HL-60 (cell line): ENCODE results near the gene CMIP.

ENCODE experiments used
- DNase-seq, 2 experiments: peaks; one replicate each; pipeline ENCODE4 v3.0.0-alpha.2; 2010 to 2020; ENCODE audit warnings: low read depth in 1 of 2, low spot score in 1 of 2
- H3K27ac ChIP-seq: fragments of 250-450 bp; sonication (Bioruptor Pico); replicated peaks from 2 replicates; pipeline ENCODE4 v1.5.1; 2020; ENCODE audit warnings: mild to moderate bottlenecking, moderate library complexity
- H3K27me3 ChIP-seq: fragments of 250-450 bp; sonication (Bioruptor Pico); 2 replicates; pipeline ENCODE4 v1.5.1; 2021; ENCODE audit warnings: mild to moderate bottlenecking, moderate library complexity; ENCODE audit not compliant: insufficient read depth, poor library complexity, severe bottlenecking
- H3K4me3 ChIP-seq: replicated peaks from 2 replicates; pipeline ENCODE4 v1.5.1; 2011; ENCODE audit warnings: mild to moderate bottlenecking, control low read depth, low read length; ENCODE audit not compliant: insufficient read depth
- GABPA ChIP-seq: IDR thresholded peaks from 2 replicates; pipeline ENCODE4 v1.6.1; 2012; ENCODE audit warnings: low read depth
- POLR2AphosphoS5 ChIP-seq: IDR thresholded peaks from 2 replicates; pipeline ENCODE4 v1.6.1; 2012; ENCODE audit warnings: low read depth
- SPI1 ChIP-seq: IDR thresholded peaks from 2 replicates; pipeline ENCODE4 v1.6.1; 2012; ENCODE audit warnings: low read depth, mild to moderate bottlenecking, borderline replicate concordance
- TF ChIP-seq, protein P1 (sequence below): IDR thresholded peaks from one replicate; pipeline ENCODE4 v1.5.1; 2011; ENCODE audit warnings: low read length, control low read depth, inconsistent platforms; ENCODE audit not compliant: insufficient read depth
- TF ChIP-seq, protein P2 (sequence below): IDR thresholded peaks from 2 replicates; pipeline ENCODE4 v1.6.1; 2012; ENCODE audit warnings: low read depth; ENCODE audit not compliant: insufficient replicate concordance

The CMIP gene

DNA sequence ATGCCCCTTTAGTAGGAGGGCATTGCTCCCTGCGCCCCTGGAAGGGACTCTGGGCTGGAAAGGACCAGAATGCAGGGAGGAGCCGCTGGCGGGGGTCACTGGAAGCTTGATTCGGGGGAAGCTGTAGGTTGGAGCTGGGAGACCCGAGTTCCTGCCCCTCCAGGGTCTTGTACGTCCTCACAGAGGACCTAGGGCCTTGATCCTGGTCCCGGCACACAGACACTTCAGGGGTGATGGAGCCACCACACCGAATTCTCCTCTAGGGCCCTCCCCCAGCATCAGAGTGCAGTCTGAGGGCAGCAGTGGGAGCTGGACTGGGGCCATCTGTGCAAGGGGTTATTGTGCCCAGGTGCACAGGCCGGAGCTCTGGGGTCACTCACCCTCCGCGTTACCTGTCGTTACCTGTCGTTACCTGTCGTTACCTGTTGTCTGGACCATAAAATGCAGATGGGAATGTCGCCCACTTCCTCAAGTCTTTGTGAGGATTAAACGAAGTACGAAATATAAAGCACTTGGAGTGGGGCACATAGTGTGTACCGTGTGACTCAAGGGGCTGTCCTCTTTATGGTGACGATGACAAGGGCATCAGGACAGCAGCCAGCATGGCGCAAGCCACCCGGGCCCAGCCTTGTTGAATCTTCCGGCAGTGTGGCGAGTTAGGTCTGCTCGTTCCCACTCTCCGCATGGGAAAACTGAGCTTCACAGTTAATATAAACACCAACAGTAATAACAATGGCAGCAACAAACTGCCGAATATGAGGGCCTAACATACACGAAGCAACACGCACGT, 48.6 kb downstream of the CMIP start:
- no peak for DNase-seq
- no peak overlapping the region for H3K4me3 ChIP-seq
- H3K27me3 ChIP-seq, result no peaks in the 10 kb centered on the region
- H3K27ac ChIP-seq, result no peak overlapping the region
- TF ChIP-seq POLR2AphosphoS5 (no peak), SPI1 (no peak), GABPA (no peak)
- TF ChIP-seq, protein P1, sequence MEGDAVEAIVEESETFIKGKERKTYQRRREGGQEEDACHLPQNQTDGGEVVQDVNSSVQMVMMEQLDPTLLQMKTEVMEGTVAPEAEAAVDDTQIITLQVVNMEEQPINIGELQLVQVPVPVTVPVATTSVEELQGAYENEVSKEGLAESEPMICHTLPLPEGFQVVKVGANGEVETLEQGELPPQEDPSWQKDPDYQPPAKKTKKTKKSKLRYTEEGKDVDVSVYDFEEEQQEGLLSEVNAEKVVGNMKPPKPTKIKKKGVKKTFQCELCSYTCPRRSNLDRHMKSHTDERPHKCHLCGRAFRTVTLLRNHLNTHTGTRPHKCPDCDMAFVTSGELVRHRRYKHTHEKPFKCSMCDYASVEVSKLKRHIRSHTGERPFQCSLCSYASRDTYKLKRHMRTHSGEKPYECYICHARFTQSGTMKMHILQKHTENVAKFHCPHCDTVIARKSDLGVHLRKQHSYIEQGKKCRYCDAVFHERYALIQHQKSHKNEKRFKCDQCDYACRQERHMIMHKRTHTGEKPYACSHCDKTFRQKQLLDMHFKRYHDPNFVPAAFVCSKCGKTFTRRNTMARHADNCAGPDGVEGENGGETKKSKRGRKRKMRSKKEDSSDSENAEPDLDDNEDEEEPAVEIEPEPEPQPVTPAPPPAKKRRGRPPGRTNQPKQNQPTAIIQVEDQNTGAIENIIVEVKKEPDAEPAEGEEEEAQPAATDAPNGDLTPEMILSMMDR, result no peak
- TF ChIP-seq, protein P2, sequence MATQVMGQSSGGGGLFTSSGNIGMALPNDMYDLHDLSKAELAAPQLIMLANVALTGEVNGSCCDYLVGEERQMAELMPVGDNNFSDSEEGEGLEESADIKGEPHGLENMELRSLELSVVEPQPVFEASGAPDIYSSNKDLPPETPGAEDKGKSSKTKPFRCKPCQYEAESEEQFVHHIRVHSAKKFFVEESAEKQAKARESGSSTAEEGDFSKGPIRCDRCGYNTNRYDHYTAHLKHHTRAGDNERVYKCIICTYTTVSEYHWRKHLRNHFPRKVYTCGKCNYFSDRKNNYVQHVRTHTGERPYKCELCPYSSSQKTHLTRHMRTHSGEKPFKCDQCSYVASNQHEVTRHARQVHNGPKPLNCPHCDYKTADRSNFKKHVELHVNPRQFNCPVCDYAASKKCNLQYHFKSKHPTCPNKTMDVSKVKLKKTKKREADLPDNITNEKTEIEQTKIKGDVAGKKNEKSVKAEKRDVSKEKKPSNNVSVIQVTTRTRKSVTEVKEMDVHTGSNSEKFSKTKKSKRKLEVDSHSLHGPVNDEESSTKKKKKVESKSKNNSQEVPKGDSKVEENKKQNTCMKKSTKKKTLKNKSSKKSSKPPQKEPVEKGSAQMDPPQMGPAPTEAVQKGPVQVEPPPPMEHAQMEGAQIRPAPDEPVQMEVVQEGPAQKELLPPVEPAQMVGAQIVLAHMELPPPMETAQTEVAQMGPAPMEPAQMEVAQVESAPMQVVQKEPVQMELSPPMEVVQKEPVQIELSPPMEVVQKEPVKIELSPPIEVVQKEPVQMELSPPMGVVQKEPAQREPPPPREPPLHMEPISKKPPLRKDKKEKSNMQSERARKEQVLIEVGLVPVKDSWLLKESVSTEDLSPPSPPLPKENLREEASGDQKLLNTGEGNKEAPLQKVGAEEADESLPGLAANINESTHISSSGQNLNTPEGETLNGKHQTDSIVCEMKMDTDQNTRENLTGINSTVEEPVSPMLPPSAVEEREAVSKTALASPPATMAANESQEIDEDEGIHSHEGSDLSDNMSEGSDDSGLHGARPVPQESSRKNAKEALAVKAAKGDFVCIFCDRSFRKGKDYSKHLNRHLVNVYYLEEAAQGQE, result no peak

DNA sequence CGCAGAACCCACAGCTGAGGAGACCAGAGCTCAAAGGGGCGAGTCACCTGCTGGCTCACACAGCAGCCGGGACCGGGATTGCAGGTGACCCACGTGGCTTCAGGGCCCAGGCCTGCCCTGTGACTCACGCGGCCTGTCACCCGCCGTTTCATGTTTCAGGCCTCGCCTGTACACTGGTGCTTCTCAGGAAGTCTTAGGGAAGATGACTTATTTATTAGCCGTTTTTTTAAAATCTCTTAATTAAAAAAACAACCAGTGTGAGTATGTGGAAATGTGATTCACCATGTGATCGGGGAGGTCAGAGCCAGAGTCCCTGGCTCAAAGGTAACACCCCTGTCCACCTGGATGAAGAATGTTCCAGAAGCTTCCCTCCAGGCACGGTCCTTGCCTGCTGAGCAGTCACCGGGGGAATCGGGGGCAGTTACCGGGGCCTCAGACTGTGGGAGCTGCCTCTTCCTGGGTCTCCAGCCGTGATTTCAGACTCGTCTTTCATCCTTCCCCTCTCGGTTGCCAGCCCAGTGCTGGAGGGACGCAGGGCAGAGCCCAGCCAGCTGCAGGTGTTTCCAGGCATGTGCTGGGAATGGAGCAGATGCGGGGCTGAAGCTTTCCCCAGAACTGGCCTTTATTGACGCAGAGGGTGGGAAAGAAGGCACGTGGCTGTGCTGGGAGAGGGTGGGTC, 49.3 kb downstream of the CMIP start:
- no peaks in the 10 kb centered on the region for H3K27me3 ChIP-seq
- H3K27ac ChIP-seq, result no peak overlapping the region
- no peak for TF ChIP-seq GABPA
- TF ChIP-seq, protein P2, result no peak
- H3K4me3 ChIP-seq, result no peak overlapping the region
- no peak for DNase-seq

DNA sequence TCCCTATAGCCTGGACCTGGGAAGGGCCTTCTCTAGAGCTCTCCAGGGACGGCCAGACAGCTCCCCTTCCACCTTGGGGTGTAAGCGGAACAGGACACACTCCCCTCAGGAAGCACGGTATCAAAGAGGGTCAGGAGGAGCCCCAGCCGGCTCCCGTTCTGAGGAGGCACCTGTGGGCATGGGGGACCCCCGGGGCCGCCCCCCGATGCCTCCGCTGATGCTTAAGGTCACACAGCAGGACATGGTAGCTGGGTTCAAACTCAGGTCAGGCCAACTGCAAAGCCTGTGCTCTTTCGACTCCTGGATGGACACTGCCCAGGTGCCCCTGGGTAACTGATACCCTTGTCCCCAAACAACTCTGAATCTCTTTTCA, 49.8 kb downstream of the CMIP start:
- Histone ChIP-seq H3K27ac (no peak overlapping the region), H3K4me3 (no peak overlapping the region), H3K27me3 (no peaks in the 10 kb centered on the region)
- TF ChIP-seq GABPA (no peak), POLR2AphosphoS5 (no peak), SPI1 (no peak)
- TF ChIP-seq, protein P2, result no peak
- TF ChIP-seq, protein P1, result no peak
- no peak for DNase-seq
